SK-N-SH treated with all-trans-retinoic acid at 6 μM for 48 hours (cell line): ENCODE results near the gene ARHGAP21.

Experiments used
- ARNTL ChIP-seq: fragments of 450-650 bp; formaldehyde crosslinking; IDR thresholded peaks from 2 replicates; pipeline ENCODE4 v1.5.0; 2020; ENCODE audit warnings: low read depth, mild to moderate bottlenecking, moderate library complexity, borderline replicate concordance
- BACH2 ChIP-seq: fragments of 250-450 bp; sonication (Bioruptor Pico); IDR thresholded peaks from 2 replicates; pipeline ENCODE4 v1.9.0; 2021; ENCODE audit warnings: mild to moderate bottlenecking, borderline replicate concordance
- CREB5 ChIP-seq: fragments of 250-450 bp; sonication (Bioruptor Pico); IDR thresholded peaks from 2 replicates; pipeline ENCODE4 v1.5.1; 2020; ENCODE audit warnings: low read depth, mild to moderate bottlenecking, moderate library complexity
- GLIS3 ChIP-seq: fragments of 250-450 bp; sonication (Bioruptor Pico); IDR thresholded peaks from 2 replicates; pipeline ENCODE4 v1.5.0; 2020; ENCODE audit warnings: mild to moderate bottlenecking, moderate library complexity
- OSR1 ChIP-seq: fragments of 250-450 bp; sonication (Bioruptor Pico); IDR thresholded peaks from 2 replicates; pipeline ENCODE4 v1.8.0; 2022; ENCODE audit warnings: moderate library complexity, mild to moderate bottlenecking, inconsistent platforms
- PATZ1 ChIP-seq: fragments of 250-450 bp; sonication (Bioruptor Pico); IDR thresholded peaks from 2 replicates; pipeline ENCODE4 v1.8.0; 2020; ENCODE audit warnings: mild to moderate bottlenecking, moderate library complexity, borderline replicate concordance
- POU6F1 ChIP-seq: fragments of 250-450 bp; sonication (Bioruptor Pico); IDR thresholded peaks from 2 replicates; pipeline ENCODE4 v1.8.0; 2021; ENCODE audit warnings: low read depth, mild to moderate bottlenecking, moderate library complexity, borderline replicate concordance
- RARB ChIP-seq: fragments of 250-450 bp; sonication (Bioruptor Pico); IDR thresholded peaks from 2 replicates; pipeline ENCODE4 v1.8.0; 2021; ENCODE audit warnings: mild to moderate bottlenecking, moderate library complexity
- TSHZ2 ChIP-seq: fragments of 250-450 bp; sonication (Bioruptor Pico); IDR thresholded peaks from 2 replicates; pipeline ENCODE4 v1.5.0; 2020; ENCODE audit warnings: mild to moderate bottlenecking, moderate library complexity
- ZC3H10 ChIP-seq: fragments of 250-450 bp; sonication (Bioruptor Pico); IDR thresholded peaks from 2 replicates; pipeline ENCODE4 v1.5.1; 2021; ENCODE audit warnings: mild to moderate bottlenecking, moderate library complexity
- ZFP3 ChIP-seq: fragments of 250-450 bp; sonication (Bioruptor Pico); IDR thresholded peaks from 2 replicates; pipeline ENCODE4 v1.5.0; 2020; ENCODE audit warnings: mild to moderate bottlenecking, moderate library complexity
- ZFP30 ChIP-seq: fragments of 450-650 bp; formaldehyde crosslinking; IDR thresholded peaks from 2 replicates; pipeline ENCODE4 v1.5.0; 2022; ENCODE audit warnings: mild to moderate bottlenecking, moderate library complexity
- ZNF565 ChIP-seq: fragments of 450-650 bp; formaldehyde crosslinking; conservative IDR thresholded peaks from 2 replicates; pipeline ENCODE4 v1.5.0; 2020; ENCODE audit warnings: low read depth, mild to moderate bottlenecking, moderate library complexity
- ZNF70 ChIP-seq: fragments of 450-650 bp; formaldehyde crosslinking; IDR thresholded peaks from 2 replicates; pipeline ENCODE4 v1.5.0; 2020; ENCODE audit warnings: mild to moderate bottlenecking, moderate library complexity

- TF ChIP-seq BACH2 = no peak
- TF ChIP-seq ZFP30 (CRISPR knock-in tag) = no peak
- no peak for TF ChIP-seq GLIS3 (CRISPR knock-in tag)
- TF ChIP-seq OSR1 (CRISPR knock-in tag) = no peak
- TF ChIP-seq POU6F1 (CRISPR knock-in tag) = no peak
- no peak for TF ChIP-seq RARB (CRISPR knock-in tag)
- no peak for TF ChIP-seq PATZ1 (CRISPR knock-in tag)
- no peak for TF ChIP-seq TSHZ2 (CRISPR knock-in tag)
- TF ChIP-seq CREB5 (CRISPR knock-in tag) = no peak
- TF ChIP-seq ARNTL (CRISPR knock-in tag) = no peak
- TF ChIP-seq ZC3H10 = no peak
- no peak for TF ChIP-seq ZNF70 (CRISPR knock-in tag)
- no peak for TF ChIP-seq ZNF565
- TF ChIP-seq ZFP3 (CRISPR knock-in tag) = no peak
Observed at GRCh38 chr10:24694086-24694485, 29.6 kb downstream of the ARHGAP21 start.
